AG04449 (cell line): ENCODE measurements around the gene TANGO2.
A peak's percentile ranks its signal among the peaks of the same experiment; 100 is the strongest.

ENCODE experiments used
- CTCF ChIA-PET: fragments of 350-600 bp; formaldehyde crosslinking; extraction: SDS; loops from one replicate; lab custom pipeline; 2021; ENCODE audit warnings: antibody characterized with exemption; lab: Yijun Ruan, JAX
- POLR2A ChIA-PET: fragments of 400-600, 350-600 bp; formaldehyde crosslinking; extraction: SDS; loops from one replicate; lab custom pipeline; 2020; ENCODE audit warnings: antibody characterized with exemption, inconsistent platforms; lab: Yijun Ruan, JAX
- DNase-seq: peaks from one replicate; pipeline ENCODE4 v3.0.0-alpha.2; 2010; ENCODE audit warnings: low read depth, low spot score
- H3K4me3 ChIP-seq: 2 replicates; pipeline ENCODE4 v1.5.1; 2011; ENCODE audit warnings: low read depth, mild to moderate bottlenecking, control low read depth, low read length
- CTCF ChIP-seq: IDR thresholded peaks from one replicate; pipeline ENCODE4 v1.5.1; 2011; ENCODE audit warnings: mild to moderate bottlenecking, moderate library complexity, low read length, control low read depth, inconsistent platforms; ENCODE audit not compliant: insufficient read depth; ENCODE audit errors: missing control alignments

TANGO2 gene

DNA sequence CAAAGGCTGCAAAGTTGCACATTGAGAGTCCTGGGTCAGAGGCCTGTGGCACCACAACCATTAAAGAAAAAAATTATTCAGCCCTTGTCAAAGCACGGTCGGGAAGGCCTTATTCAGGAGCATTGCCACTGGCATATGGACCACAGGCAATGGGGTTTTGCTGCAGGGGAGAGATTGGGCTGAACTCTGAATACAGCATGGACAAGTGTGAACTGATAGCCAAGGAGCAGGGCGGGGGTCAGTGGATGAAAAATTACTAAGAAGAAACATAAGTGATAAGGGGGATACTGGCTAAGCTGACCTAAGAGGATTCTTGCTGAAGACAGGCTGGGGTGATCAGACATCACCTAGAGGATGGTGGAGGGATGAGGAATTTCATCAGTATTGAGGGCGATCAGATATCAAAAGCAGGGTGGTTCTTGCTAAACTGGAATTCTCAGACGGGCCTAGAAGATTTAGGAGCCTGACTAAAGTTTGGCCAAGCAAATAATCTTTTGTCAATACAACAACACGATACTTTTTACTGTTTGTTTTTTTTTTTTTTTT lies 55.8 kb downstream of the TANGO2 start:
- no peak for TF ChIP-seq CTCF
- no peak overlapping the region for H3K4me3 ChIP-seq
- CTCF ChIA-PET, result no interaction called here
- DNase-seq, result no peak
- POLR2A ChIA-PET, result no interaction called here

GRCh38 chr22:20079745-20080444 lies 59.0 kb downstream of the TANGO2 start, which contains the start of gene DGCR8:
DGCR8 (plus strand) TSS chr22:20080241; CDS start chr22:20085964, 5,723 bp downstream.
- peak; percentile 44 for DNase-seq
- POLR2A ChIA-PET, result interaction anchor here (0.9 kb wide), 1 partner anchor 31 kb away, joined by 3 read pairs; no protein-coding TSS in a partner anchor
- H3K4me3 ChIP-seq, result peak within 1 kb of the TSS; percentile 66
- CTCF ChIA-PET, result interaction anchor here (0.6 to 0.7 kb wide), 2 partner anchors 11 to 15 kb away, joined by 3 read pairs; no protein-coding TSS in a partner anchor
- TF ChIP-seq CTCF, result no peak

- POLR2A ChIA-PET, result interaction anchor here (0.9 kb wide), 1 partner anchor 30 kb away, joined by 3 read pairs; no protein-coding TSS in a partner anchor
Measured at GRCh38 chr22:20080445-20080775, 59.5 kb downstream of the TANGO2 start.

DNA sequence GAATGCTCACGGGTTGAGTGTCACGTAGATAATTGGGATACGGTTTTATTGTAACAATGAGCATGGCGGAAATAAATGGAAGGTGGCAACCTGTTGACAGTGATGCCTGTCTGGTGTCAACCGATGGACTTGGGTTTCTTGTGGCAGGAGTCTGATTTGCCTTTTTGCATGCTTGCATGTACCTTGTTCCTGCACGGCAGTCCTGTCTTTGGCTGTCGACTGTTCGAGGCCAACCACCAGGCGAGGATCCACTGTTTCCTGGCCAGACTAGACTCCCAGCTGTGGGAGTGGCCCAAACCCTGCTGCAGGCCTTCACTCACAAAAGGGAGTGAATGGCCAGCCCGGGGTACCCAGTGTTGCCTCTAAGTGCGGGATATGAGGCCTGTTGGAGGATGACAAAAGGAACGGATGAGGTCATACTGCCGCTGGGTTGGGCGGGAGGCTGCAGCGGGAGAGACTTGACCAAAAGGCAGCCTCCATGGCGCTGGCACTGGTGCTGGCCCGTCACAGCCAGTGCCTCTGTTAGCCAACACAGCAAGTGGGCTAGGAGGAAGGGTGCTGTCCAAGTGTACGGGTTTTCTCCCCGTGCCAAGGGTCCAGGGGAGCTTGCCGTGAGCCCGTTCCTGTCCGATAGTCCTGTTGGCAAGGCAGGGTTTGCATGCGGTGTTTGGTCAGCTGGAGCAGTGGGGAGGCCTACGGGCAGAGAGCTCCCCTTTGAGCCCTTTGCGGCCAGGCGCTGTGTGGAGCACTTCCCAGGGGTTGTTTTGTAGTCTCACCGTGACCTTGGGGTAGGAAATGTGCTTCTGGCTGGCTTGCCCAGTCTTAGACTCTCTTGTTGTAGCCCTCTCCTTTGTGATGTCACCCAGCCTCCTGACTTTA lies 60.1 kb downstream of the TANGO2 start:
- H3K4me3 ChIP-seq, result peak overlapping the region; percentile 66
- no peak for TF ChIP-seq CTCF
- ChIA-PET POLR2A (no interaction called here), CTCF (no interaction called here)
- DNase-seq, result no peak

More at GRCh38 chr22:20080445-20080775, 59.5 kb downstream of the TANGO2 start:
- TF ChIP-seq CTCF, result no peak
- H3K4me3 ChIP-seq, result peak overlapping the region; percentile 66
- no peak for DNase-seq
- CTCF ChIA-PET, result no interaction called here

DNA sequence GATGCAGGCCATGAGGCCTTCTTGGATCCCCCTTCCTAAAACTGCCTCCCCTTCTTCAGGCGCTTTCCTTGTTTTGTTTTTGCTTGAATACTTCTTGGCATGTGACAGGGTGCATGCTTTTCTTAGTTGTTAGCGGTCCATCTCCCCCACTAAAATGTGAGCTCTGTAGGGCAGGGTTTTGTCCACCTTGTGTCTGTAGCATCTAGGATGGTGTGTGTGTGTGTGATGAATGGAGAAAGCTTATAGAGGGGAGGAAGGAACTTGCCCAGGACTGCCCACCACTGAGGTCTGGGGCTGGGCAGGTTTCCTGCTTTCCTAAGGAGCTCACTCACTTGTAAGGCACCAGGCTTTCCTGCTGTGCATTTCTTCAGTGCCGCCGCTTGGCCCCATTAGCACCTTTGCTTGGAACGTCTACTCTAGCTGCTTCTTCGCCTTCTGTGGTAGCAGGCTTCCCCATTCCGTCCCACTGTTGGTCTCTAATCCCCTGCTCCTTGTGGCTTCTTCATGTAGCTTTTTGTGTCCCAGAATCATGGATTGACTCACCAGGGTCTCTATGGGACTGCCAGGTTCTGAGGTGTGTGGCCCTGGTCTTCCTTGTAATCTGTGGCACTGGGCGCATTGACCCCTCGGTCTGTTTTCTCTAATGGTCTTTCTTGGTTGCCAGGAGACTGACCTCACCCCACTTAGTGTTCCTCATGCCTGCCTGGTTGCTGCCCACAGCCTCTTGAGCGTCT lies 62.4 kb downstream of the TANGO2 start:
- no peak for TF ChIP-seq CTCF
- ChIA-PET POLR2A (interaction anchor here (0.7 kb wide), 1 partner anchor 13 kb away, joined by 4 read pairs; no protein-coding TSS in a partner anchor), CTCF (interaction anchor here (0.7 to 1.0 kb wide), 2 partner anchors 9 to 27 kb away, joined by 3 read pairs; no protein-coding TSS in a partner anchor)
- H3K4me3 ChIP-seq, result no peak overlapping the region
- DNase-seq, result no peak
